MM.1S (cell line): ENCODE data around the gene OR2K2.
"Not testable (repeated sequence)": the region's sequence is repeated elsewhere in the genome, so short reads cannot be mapped to it uniquely, and the experiment has no call there.

Experiments
- DNase-seq: peaks from one replicate; pipeline ENCODE4 v3.0.0-alpha.2; 2015
- H2AFZ ChIP-seq: fragments of 300-600 bp; sonication (generic); 2 replicates; pipeline ENCODE4 v1.6.0; 2016; ENCODE audit warnings: antibody characterized with exemption, low read length
- H3F3A ChIP-seq: fragments of 300-600 bp; sonication (generic); 2 replicates; pipeline ENCODE4 v1.6.1; 2016; ENCODE audit warnings: mild to moderate bottlenecking, antibody characterized with exemption, low read length, moderate library complexity, mixed read lengths; ENCODE audit not compliant: insufficient read depth
- H3K27ac ChIP-seq: fragments of 300-600 bp; sonication (generic); 2 replicates; pipeline ENCODE4 v1.5.1; 2016; ENCODE audit warnings: mild to moderate bottlenecking, low read length
- H3K27me3 ChIP-seq: fragments of 300-600 bp; sonication (generic); replicated peaks from 2 replicates; pipeline ENCODE4 v1.6.0; 2016; ENCODE audit warnings: low read length; ENCODE audit not compliant: insufficient read depth
- H3K36me3 ChIP-seq: fragments of 300-600 bp; sonication (generic); replicated peaks from 2 replicates; pipeline ENCODE4 v1.6.1; 2016; ENCODE audit warnings: mild to moderate bottlenecking, low read length, mixed read lengths; ENCODE audit not compliant: insufficient read depth
- H3K4me1 ChIP-seq: fragments of 300-600 bp; sonication (generic); 2 replicates; pipeline ENCODE4 v1.6.1; 2016; ENCODE audit warnings: low read length, mixed read lengths
- H3K4me2 ChIP-seq: fragments of 300-600 bp; sonication (generic); 2 replicates; pipeline ENCODE4 v1.6.0; 2016; ENCODE audit warnings: low read depth, low read length
- H3K4me3 ChIP-seq: fragments of 300-600 bp; sonication (generic); 2 replicates; pipeline ENCODE4 v1.5.1; 2016; ENCODE audit warnings: low read length, mixed read lengths
- H3K79me2 ChIP-seq: fragments of 300-600 bp; sonication (generic); 2 replicates; pipeline ENCODE4 v1.6.1; 2016; ENCODE audit warnings: mixed run types, low read length, mixed read lengths
- H3K9ac ChIP-seq: fragments of 300-600 bp; sonication (generic); 2 replicates; pipeline ENCODE4 v1.6.1; 2016; ENCODE audit warnings: low read length, mixed read lengths
- H3K9me2 ChIP-seq: fragments of 300-600 bp; sonication (generic); replicated peaks from 2 replicates; pipeline ENCODE4 v1.6.1; 2016; ENCODE audit warnings: mild to moderate bottlenecking, low read length, mixed read lengths; ENCODE audit not compliant: insufficient read depth
- H3K9me3 ChIP-seq: fragments of 300-600 bp; sonication (generic); replicated peaks from 2 replicates; pipeline ENCODE4 v1.6.1; 2016; ENCODE audit warnings: mild to moderate bottlenecking, low read length, mixed read lengths; ENCODE audit not compliant: insufficient read depth
- H4K20me1 ChIP-seq: fragments of 300-600 bp; sonication (generic); 2 replicates; pipeline ENCODE4 v1.6.1; 2016; ENCODE audit warnings: mild to moderate bottlenecking, low read length, moderate library complexity, mixed read lengths; ENCODE audit not compliant: insufficient read depth
- CTCF ChIP-seq: fragments of 300-600 bp; sonication (generic); IDR thresholded peaks from 2 replicates; pipeline ENCODE4 v1.5.1; 2016; ENCODE audit warnings: antibody characterized with exemption, low read length, mixed read lengths
- EZH2 ChIP-seq: fragments of 300-600 bp; sonication (generic); optimal IDR thresholded peaks from 2 replicates; pipeline ENCODE3; 2017; ENCODE audit warnings: low read depth, mild to moderate bottlenecking, antibody characterized with exemption, low read length, mixed read lengths
- EZH2phosphoT487 ChIP-seq: fragments of 300-600 bp; sonication (generic); IDR thresholded peaks from 2 replicates; pipeline ENCODE4 v1.6.1; 2018; ENCODE audit warnings: antibody characterized with exemption, low read length

The OR2K2 gene

GRCh38 chr9:111349766-111350165, 19.7 kb upstream of the OR2K2 start:
- Histone ChIP-seq H3K9ac (no peak overlapping the region), H4K20me1 (no peaks in the 10 kb centered on the region), H3K9me3 (no peaks in the 10 kb centered on the region), H3K4me2 (no peak overlapping the region), H3K27me3 (no peaks in the 10 kb centered on the region), H2AFZ (no peak overlapping the region), H3K36me3 (no peaks in the 10 kb centered on the region), H3K79me2 (no peaks in the 10 kb centered on the region), H3K27ac (no peak overlapping the region), H3K4me3 (no peak overlapping the region), H3F3A (no peaks in the 10 kb centered on the region), H3K4me1 (peaks cover 8% of the 10 kb centered on the region; the same call in 1 of the 2 replicates), H3K9me2 (no peaks in the 10 kb centered on the region)
- TF ChIP-seq EZH2 (no peak), CTCF (no peak), EZH2phosphoT487 (no peak)
- no peak for DNase-seq

GRCh38 chr9:111348821-111349271, 18.8 kb upstream of the OR2K2 start:
- no peak overlapping the region for H2AFZ ChIP-seq
- peaks cover 1% of the 10 kb centered on the region; the same call in 1 of the 2 replicates for H3K4me1 ChIP-seq
- H3K27me3 ChIP-seq = no peaks in the 10 kb centered on the region
- H3K27ac ChIP-seq = no peak overlapping the region
- H3F3A ChIP-seq = no peaks in the 10 kb centered on the region
- H3K79me2 ChIP-seq = no peaks in the 10 kb centered on the region
- no peaks in the 10 kb centered on the region for H3K9me3 ChIP-seq
- H4K20me1 ChIP-seq = no peaks in the 10 kb centered on the region
- DNase-seq = no peak
- no peaks in the 10 kb centered on the region for H3K9me2 ChIP-seq
- H3K36me3 ChIP-seq = no peaks in the 10 kb centered on the region
- TF ChIP-seq EZH2phosphoT487 (no peak), EZH2 (no peak), CTCF (no peak)
- H3K4me2 ChIP-seq = no peak overlapping the region
- no peak overlapping the region for H3K4me3 ChIP-seq
- no peak overlapping the region for H3K9ac ChIP-seq

GRCh38 chr9:111334318-111334863, 4.4 kb upstream of the OR2K2 start:
- not testable (repeated sequence) for H2AFZ ChIP-seq, H3K4me2 ChIP-seq, H3K9me3 ChIP-seq, H4K20me1 ChIP-seq, H3K9me2 ChIP-seq, H3K27me3 ChIP-seq, DNase-seq, H3K27ac ChIP-seq, H3K79me2 ChIP-seq, H3K4me1 ChIP-seq, H3K4me3 ChIP-seq, H3F3A ChIP-seq, H3K9ac ChIP-seq, H3K36me3 ChIP-seq

GRCh38 chr9:111320631-111321030, 9.4 kb downstream of the OR2K2 start:
- no peak for DNase-seq
- H3K4me2 ChIP-seq = no peak overlapping the region
- H3K4me1 ChIP-seq = no peaks in the 10 kb centered on the region
- no peaks in the 10 kb centered on the region for H4K20me1 ChIP-seq
- no peak overlapping the region for H3K27ac ChIP-seq
- H3K9ac ChIP-seq = no peak overlapping the region
- no peaks in the 10 kb centered on the region for H3K27me3 ChIP-seq
- no peaks in the 10 kb centered on the region for H3K79me2 ChIP-seq
- no peak overlapping the region for H2AFZ ChIP-seq
- no peaks in the 10 kb centered on the region for H3K9me3 ChIP-seq
- no peaks in the 10 kb centered on the region for H3K9me2 ChIP-seq
- TF ChIP-seq EZH2phosphoT487 = no peak
- no peak for TF ChIP-seq EZH2
- TF ChIP-seq CTCF = no peak
- H3K36me3 ChIP-seq = no peaks in the 10 kb centered on the region
- no peaks in the 10 kb centered on the region for H3F3A ChIP-seq
- no peak overlapping the region for H3K4me3 ChIP-seq
